Measurements from ENCODE around the gene CKS1B. TPM values are rescaled to one million over a fixed set of nuclear protein-coding genes. Genes with fewer than 3 reads are reported as not detected.

Gene CKS1B
- total RNA-seq, 1 experiment from 2014 or later: 192 TPM

- in situ Hi-C loops (cut with HindIII; ENCODE audit: low sequenced_read_pairs): no loop called here
- no peak for DNase-seq (ENCODE audit: low spot score)
Observed at GRCh38 chr1:154945160-154945961, 29.1 kb upstream of the CKS1B start.

DNA sequence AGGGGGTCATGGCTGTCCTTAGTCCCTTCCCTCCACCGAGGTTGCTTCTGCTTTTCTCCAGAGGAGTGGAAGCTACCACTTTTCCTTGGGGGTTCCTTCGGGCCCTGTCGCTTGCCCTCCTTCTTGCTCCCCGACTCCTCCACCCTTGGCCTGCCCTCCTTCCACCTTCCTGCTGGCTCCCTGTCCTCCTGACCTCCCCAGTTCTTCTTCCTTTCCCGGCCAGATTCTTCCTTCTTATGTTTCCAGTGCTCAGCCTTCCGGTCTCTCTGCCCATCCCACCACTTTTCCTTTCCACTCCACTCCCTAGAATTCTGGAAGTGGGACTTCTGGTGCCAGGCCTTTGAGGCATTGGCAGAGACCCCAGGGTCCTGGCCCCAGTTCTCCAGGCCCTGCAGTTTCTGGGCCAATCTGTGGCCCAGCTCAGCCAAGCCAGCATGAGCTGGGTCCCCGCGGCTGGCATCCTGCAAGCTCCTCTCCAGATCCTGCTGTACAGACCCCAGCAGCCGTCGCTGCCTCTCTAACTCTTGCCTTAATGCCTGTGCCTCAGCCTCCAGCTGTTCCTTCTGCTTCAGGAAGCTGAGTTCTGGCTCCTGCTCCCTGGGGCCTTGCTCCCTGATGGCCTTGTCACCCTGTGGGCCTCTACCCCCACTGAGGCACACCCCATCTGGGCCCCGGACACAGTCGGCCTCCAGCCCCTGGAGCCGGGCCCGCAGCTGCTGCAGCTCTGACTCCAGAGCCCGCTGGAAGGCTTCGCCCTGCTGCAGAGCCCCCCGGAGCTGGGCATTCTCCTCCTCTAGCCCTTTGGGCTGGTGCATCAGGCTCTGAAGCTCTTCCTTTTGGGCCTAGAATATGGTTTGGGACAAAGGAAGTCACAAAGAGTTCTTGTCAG, 28.3 kb upstream of the CKS1B start:
- DNase-seq (ENCODE audit: low spot score): no peak
- in situ Hi-C loops (cut with HindIII; ENCODE audit: low sequenced_read_pairs): no loop called here

GRCh38 chr1:154948079-154948478, 26.4 kb upstream of the CKS1B start:
- in situ Hi-C loops (cut with HindIII; ENCODE audit: low sequenced_read_pairs): no loop called here
- no peak for DNase-seq (ENCODE audit: low spot score)

GRCh38 chr1:154951901-154952657, 22.4 kb upstream of the CKS1B start:
- no peak for DNase-seq (ENCODE audit: low spot score)
- in situ Hi-C loops (cut with HindIII; ENCODE audit: low sequenced_read_pairs): no loop called here

DNA sequence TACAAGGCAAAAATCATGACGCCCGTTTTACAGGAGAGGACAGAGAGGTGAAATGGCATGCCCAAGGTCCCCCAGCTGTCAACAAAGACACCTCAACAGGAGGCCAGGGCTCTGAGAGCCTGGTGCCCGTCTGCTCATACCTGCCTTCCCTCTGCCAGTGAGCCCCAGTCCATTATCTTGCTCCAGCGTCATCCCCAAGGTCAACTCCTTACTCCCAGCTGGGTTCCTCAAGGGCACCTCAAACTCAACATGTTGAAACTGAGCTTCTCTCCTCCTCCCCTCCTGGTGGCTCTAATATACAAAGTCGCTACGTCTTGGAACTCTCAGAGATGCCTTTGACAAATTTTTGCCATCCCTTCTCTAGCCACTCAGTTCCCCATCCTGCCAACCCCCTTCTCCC, 21.8 kb upstream of the CKS1B start:
- in situ Hi-C loops (cut with HindIII; ENCODE audit: low sequenced_read_pairs): no loop called here
- DNase-seq (ENCODE audit: low spot score): no peak

DNA sequence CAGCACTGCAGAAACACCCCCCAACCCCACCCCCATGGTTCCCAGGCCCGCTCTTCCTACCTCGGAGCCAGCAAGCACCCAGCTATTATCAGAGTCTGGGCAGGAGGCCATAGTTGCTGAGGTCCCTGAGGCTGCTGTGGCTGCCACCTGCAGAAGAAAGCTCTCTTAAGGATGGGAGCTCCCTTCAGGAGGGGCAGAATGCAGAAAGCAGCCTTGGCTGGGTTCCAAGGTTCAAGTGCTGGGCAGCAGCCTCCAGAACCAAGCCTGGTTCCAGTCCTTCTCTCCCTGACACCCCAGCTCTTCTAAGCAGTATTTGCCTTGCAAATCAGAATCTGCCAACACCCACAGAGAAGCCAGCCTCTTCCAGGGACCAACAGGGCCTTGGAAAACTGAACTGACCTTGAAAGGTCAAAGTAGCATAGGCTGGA, 20.9 kb upstream of the CKS1B start:
- in situ Hi-C loops (cut with HindIII; ENCODE audit: low sequenced_read_pairs): no loop called here
- no peak for DNase-seq (ENCODE audit: low spot score)

GRCh38 chr1:154954541-154954940, 19.9 kb upstream of the CKS1B start:
- peak; percentile 19 for DNase-seq (ENCODE audit: low spot score)
- in situ Hi-C loops (cut with HindIII; ENCODE audit: low sequenced_read_pairs): no loop called here

DNA sequence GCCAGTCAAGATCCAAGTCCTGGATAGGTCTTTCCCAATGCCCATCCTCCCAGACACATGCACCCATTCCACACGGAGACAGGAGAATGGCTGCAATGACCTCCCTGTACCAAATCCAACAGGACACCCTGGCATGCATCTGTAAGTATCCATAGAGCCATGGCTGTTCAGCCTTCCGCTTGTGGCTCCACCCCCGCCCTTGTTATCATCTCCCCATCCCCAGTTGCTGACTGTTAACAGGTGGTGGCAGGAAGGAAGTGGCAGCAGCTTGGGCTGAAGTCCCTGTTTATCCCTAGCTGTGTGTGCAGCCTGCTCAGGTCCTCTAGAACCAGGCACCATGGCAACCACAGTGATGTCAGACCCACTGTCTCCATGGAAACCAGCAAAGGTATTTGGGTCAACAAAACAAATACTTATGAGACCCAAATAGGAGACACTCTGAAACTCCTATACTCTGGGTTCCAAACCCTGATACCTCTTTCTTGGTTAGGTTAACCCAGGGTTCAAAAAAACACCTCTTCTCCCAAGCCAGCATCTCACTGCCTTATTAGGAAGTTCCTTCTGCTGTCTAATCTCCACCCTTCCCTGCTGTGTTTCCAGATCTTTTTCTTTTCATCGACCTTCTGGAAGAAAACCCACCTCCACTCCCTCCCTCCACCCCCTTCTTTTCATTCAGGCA, 19.3 kb upstream of the CKS1B start:
- DNase-seq (ENCODE audit: low spot score): peak; percentile 98
- in situ Hi-C loops (cut with HindIII; ENCODE audit: low sequenced_read_pairs): no loop called here

GRCh38 chr1:154955718-154956543, 18.6 kb upstream of the CKS1B start, which contains the start of gene PBXIP1:
TSS of gene PBXIP1 (minus strand) at chr1:154956099. CDS start at chr1:154953721, 2,378 bp downstream.
- in situ Hi-C loops (cut with HindIII; ENCODE audit: low sequenced_read_pairs): no loop called here
- DNase-seq (ENCODE audit: low spot score): peak; percentile 93

DNA sequence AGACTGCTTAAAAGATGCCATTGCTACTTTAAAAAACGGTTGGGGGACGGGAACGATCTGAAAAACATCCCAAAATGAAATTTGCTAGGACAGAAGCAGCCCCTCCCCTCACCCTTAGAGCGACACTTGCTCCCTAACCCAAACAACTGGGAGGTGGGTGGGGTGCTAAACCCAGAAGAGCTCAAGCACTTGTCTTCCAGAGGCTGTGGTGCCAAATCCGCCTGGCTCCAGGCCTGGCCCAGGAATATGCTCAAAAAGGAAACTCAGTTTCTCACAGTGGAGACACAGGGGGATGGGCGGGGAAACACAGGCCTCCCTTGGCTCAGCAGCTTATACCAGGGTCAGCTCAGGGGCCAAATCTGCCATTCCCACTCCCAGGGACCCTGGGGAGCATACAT, 17.9 kb upstream of the CKS1B start:
- DNase-seq (ENCODE audit: low spot score): peak; percentile 46
- in situ Hi-C loops (cut with HindIII; ENCODE audit: low sequenced_read_pairs): no loop called here

GRCh38 chr1:154957091-154957657, 17.3 kb upstream of the CKS1B start:
- DNase-seq (ENCODE audit: low spot score): no peak
- in situ Hi-C loops (cut with HindIII; ENCODE audit: low sequenced_read_pairs): no loop called here

GRCh38 chr1:154958036-154958435, 16.4 kb upstream of the CKS1B start:
- no peak for DNase-seq (ENCODE audit: low spot score)
- in situ Hi-C loops (cut with HindIII; ENCODE audit: low sequenced_read_pairs): no loop called here

GRCh38 chr1:154958681-154959425, 15.6 kb upstream of the CKS1B start:
- in situ Hi-C loops (cut with HindIII; ENCODE audit: low sequenced_read_pairs): no loop called here
- no peak for DNase-seq (ENCODE audit: low spot score)

DNA sequence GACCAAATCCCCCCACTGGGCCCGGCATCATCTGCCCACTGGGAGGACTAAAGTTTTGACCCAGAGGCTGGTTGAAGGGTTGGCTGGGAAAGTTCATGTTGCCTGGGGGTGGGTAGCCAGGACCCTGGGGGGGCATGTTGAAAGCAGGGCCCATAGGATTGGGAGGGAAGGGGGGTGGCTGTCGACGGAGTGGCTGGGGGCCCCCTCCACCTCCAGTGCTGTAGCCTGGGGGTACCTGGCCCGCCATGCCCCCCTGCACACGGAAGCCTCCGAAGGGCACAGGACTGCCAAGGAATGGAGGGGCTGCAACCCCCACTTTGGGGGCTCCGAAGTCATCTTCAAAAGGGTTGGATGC, 15.1 kb upstream of the CKS1B start:
- in situ Hi-C loops (cut with HindIII; ENCODE audit: low sequenced_read_pairs): no loop called here

GRCh38 chr1:154960446-154961136, 13.9 kb upstream of the CKS1B start:
- in situ Hi-C loops (cut with HindIII; ENCODE audit: low sequenced_read_pairs): no loop called here
- DNase-seq (ENCODE audit: low spot score): no peak

More for the DNA sequence above, 15.1 kb upstream of the CKS1B start:
- DNase-seq (ENCODE audit: low spot score): no peak

DNA sequence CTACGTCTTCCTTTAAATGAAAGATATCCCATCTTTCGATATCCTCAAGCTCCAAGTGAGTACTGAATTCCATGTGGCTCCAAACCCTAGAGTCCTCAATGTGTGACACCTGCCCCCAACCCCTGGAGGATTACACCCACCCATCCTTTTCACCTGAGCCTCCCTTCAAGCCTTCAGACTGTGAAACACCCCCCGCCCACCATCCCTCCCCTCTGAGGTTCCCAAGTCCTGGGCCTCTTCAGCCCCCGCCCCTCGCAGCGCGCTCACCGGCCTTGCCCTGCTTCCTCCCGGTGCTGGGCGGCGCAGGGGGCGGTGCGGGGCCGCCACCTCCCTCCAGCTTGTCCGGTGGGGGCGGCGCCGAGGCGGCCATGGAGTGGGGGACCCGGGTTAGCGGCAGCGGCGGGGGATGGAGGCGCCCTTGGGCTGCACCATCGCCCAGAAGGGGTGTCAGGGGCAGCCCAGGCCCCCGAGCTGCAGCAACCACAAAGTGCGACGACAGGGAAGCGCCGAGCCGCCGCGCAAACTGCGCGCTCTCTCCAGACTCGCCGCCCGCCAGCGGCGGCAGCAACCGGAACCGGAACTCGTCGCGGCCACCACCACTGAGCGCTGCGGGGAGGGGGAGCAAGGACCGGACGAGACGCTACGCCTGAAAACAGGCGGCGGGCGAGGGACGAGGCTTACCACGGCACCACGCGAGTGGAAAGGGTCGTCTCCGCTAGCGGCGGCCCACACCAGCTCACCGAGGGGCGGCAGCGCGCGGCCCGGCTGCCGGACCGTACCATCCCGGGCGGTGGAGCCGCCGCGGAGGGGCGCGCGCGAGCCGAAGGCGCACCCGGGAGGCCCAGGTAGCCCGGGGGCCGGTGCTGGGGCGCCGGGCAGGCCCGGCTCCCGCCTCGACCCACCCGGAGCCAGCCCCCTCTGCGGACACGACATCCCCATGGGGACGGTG, 13.0 kb upstream of the CKS1B start, which contains the start of gene PYGO2:
PYGO2 (minus strand) TSS at position 576 of the 949 bp plus-strand sequence; CDS start at position 370, 206 bp downstream.
- in situ Hi-C loops (cut with HindIII; ENCODE audit: low sequenced_read_pairs): no loop called here
- peak; percentile 73 for DNase-seq (ENCODE audit: low spot score)

Measured in G401 (cell line).